ENCODE measurements around the gene IDH3G. TPM values are rescaled to one million over a fixed set of nuclear protein-coding genes. Genes with fewer than 3 reads are reported as not detected.

IDH3G gene
- total and polyA plus RNA-seq, 2 donors (not counting 3 experiments of a cell fraction or from before 2014, with no cell fraction given) = 57.7 to 116 TPM

GRCh38 chrX:153736871-153737441, 57.2 kb downstream of the IDH3G start:
- CTCF ChIA-PET = no interaction called here
- Histone ChIP-seq H3K4me3 (replicated peaks in 1 of 3; ENCODE audit: insufficient read depth in 1 of 3, low read depth in 1 of 3, low read length in 3 of 3) (no peak overlapping the region), H3K4me2 (ENCODE audit: insufficient read depth, low read length) (no peak overlapping the region), H3K9ac (replicated peaks; ENCODE audit: extremely low read depth, insufficient read depth, low read length) (no peak overlapping the region), H2AFZ (ENCODE audit: low read depth, low read length) (no peak overlapping the region), H3K9me1 (replicated peaks; ENCODE audit: control insufficient read depth, extremely low read depth, insufficient read depth, low read length) (no peaks in the 10 kb centered on the region), H3K4me1 (ENCODE audit: control insufficient read depth, extremely low read depth, insufficient read depth, low read length) (no peaks in the 10 kb centered on the region), H4K20me1 (replicated peaks; ENCODE audit: control insufficient read depth, extremely low read depth, insufficient read depth, low read length) (no peaks in the 10 kb centered on the region), H3K9me3 (replicated peaks; ENCODE audit: control insufficient read depth, insufficient read depth, low read length) (no peaks in the 10 kb centered on the region), H3K36me3 (ENCODE audit: control insufficient read depth in 2 of 2, extremely low read depth in 1 of 2, insufficient read depth in 2 of 2, low read length in 2 of 2) (no peaks in the 10 kb centered on the region), H3K27me3 (ENCODE audit: control insufficient read depth in 2 of 2, insufficient read depth in 2 of 2, low read length in 2 of 2) (no peaks in the 10 kb centered on the region), H3K79me2 (ENCODE audit: control insufficient read depth, insufficient read depth, low read length) (no peaks in the 10 kb centered on the region), H3K27ac (ENCODE audit: insufficient read depth, low read depth, low read length) (no peak overlapping the region)
- no TSS peak for BruUV-seq (replicated peaks)
- dilution Hi-C loops (cut with MboI; ENCODE audit: extremely low pct_ligation_motif_present, low sequenced_read_pairs) = no loop called here
- TF ChIP-seq POLR2AphosphoS5 (IDR thresholded peaks at IDR 0.05; ENCODE audit: insufficient read depth, low read depth, low read length) (no peak), POLR2A (IDR thresholded peaks at IDR 0.05; ENCODE audit: low read depth, low read length) (no peak), GATA2 (IDR thresholded peaks at IDR 0.05; ENCODE audit: insufficient read depth, insufficient read length, low read depth, low read length) (no peak), MAX (IDR thresholded peaks at IDR 0.05; ENCODE audit: insufficient read depth, insufficient read length) (no peak), FOS (IDR thresholded peaks at IDR 0.05; ENCODE audit: borderline replicate concordance, insufficient read depth, low read length) (no peak), EZH2 (IDR thresholded peaks at IDR 0.05; ENCODE audit: borderline replicate concordance, low read depth, low read length, severe bottlenecking) (no peak), JUN (IDR thresholded peaks at IDR 0.05; ENCODE audit: borderline replicate concordance, insufficient read depth, insufficient read length, low read depth) (no peak)
- TF ChIP-seq, protein P1, sequence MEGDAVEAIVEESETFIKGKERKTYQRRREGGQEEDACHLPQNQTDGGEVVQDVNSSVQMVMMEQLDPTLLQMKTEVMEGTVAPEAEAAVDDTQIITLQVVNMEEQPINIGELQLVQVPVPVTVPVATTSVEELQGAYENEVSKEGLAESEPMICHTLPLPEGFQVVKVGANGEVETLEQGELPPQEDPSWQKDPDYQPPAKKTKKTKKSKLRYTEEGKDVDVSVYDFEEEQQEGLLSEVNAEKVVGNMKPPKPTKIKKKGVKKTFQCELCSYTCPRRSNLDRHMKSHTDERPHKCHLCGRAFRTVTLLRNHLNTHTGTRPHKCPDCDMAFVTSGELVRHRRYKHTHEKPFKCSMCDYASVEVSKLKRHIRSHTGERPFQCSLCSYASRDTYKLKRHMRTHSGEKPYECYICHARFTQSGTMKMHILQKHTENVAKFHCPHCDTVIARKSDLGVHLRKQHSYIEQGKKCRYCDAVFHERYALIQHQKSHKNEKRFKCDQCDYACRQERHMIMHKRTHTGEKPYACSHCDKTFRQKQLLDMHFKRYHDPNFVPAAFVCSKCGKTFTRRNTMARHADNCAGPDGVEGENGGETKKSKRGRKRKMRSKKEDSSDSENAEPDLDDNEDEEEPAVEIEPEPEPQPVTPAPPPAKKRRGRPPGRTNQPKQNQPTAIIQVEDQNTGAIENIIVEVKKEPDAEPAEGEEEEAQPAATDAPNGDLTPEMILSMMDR (IDR thresholded peaks at IDR 0.05; ENCODE audit: extremely low read depth in 1 of 2, insufficient read depth in 1 of 2, low read depth in 1 of 2, low read length in 2 of 2) = no peak
- intact Hi-C loops (cut with micrococcal nuclease) = no loop called here
- FAIRE-seq (no peak), DNase-seq (ENCODE audit: low read depth, low spot score) (no peak)
- POLR2A ChIA-PET = no interaction called here

Measured in endothelial cell of umbilical vein (primary cell).